T-cell (primary cell): ENCODE measurements around the gene CELF2. TPM values are rescaled to one million over a fixed set of nuclear protein-coding genes. Genes with fewer than 3 reads are reported as not detected.

ENCODE experiments used
- ATAC-seq, 4 experiments: fragments of 200-7000 bp in 3 of 4; fragments of 150-1000 bp in 1 of 4; cut with Tn5 transposase; replicated peaks in 1 of 4; 1 replicate in 3 of 4; 2 replicates in 1 of 4; pipeline ENCODE4 v1.10.0; 2021; ENCODE audit warnings: moderate library complexity in 3 of 4, mild to moderate bottlenecking in 2 of 4, moderate number of reproducible peaks in 1 of 4
- CTCF ChIA-PET, 2 donors: fragments of 300-600 bp; sonication (Branson Sonifier 250); formaldehyde crosslinking; loops; one replicate each; lab custom pipeline; 2022; ENCODE audit warnings: antibody characterized with exemption in 2 of 2; lab: Charles Lee
- POLR2A ChIA-PET, 2 donors: fragments of 300-600 bp; sonication (Branson Sonifier 250); formaldehyde crosslinking; loops; one replicate each; lab custom pipeline; 2022; ENCODE audit warnings: antibody characterized with exemption in 2 of 2; lab: Charles Lee
- DNase-seq, 35 experiments: peaks; one replicate each; pipeline versions ENCODE4 v3.0.0 to v3.0.0-alpha.2; 2013 to 2023
- H3K27ac ChIP-seq: one replicate; pipeline ENCODE4 v1.5.1; 2013; ENCODE audit warnings: low read length
- H3K27me3 ChIP-seq, 2 experiments: replicated peaks in 1 of 2; 1 replicate in 1 of 2; 2 replicates in 1 of 2; pipeline versions ENCODE4 v1.6.1 to v1.7.0; 2013; ENCODE audit warnings: low read length in 1 of 2, mixed read lengths in 1 of 2; ENCODE audit not compliant: control insufficient read depth in 2 of 2, insufficient read depth in 2 of 2; ENCODE audit errors: extremely low read depth in 1 of 2
- H3K36me3 ChIP-seq, 2 donors: 1 replicate in 1 of 2; 2 replicates in 1 of 2; pipeline versions ENCODE4 v1.6.1 to v1.7.0; 2013; ENCODE audit warnings: low read length in 1 of 2; ENCODE audit not compliant: control insufficient read depth in 2 of 2, insufficient read depth in 1 of 2; ENCODE audit errors: extremely low read depth in 1 of 2
- H3K4me1 ChIP-seq, 2 experiments: 1 replicate in 1 of 2; 2 replicates in 1 of 2; pipeline versions ENCODE4 v1.6.1 to v1.7.0; 2013; ENCODE audit warnings: low read length in 2 of 2, mixed read lengths in 1 of 2; ENCODE audit not compliant: insufficient read depth in 2 of 2, control insufficient read depth in 1 of 2; ENCODE audit errors: extremely low read depth in 1 of 2
- H3K4me3 ChIP-seq, 2 donors: 1 replicate in 1 of 2; 2 replicates in 1 of 2; pipeline versions ENCODE4 v1.5.1 to v1.7.0; 2013; ENCODE audit warnings: mild to moderate bottlenecking in 2 of 2, low read length in 1 of 2, moderate library complexity in 1 of 2; ENCODE audit not compliant: control insufficient read depth in 1 of 2; ENCODE audit errors: extremely low read depth in 1 of 2
- H3K9me3 ChIP-seq: 2 replicates; pipeline ENCODE4 v1.7.0; 2013
- H3K27ac Mint-ChIP-seq, 2 donors: one replicate each; pipeline ENCODE4 v1.8.0; 2020 to 2021; ENCODE audit warnings: mild to moderate bottlenecking in 2 of 2, mixed read lengths in 2 of 2
- H3K27me3 Mint-ChIP-seq, 2 donors: one replicate each; pipeline ENCODE4 v1.8.0; 2021 to 2022; ENCODE audit warnings: mixed read lengths in 2 of 2
- H3K36me3 Mint-ChIP-seq: one replicate; pipeline ENCODE4 v1.8.0; 2021; ENCODE audit warnings: mixed read lengths
- H3K4me1 Mint-ChIP-seq, 3 donors: one replicate each; pipeline ENCODE4 v1.8.0; 2020 to 2022; ENCODE audit warnings: mixed read lengths in 3 of 3, mild to moderate bottlenecking in 1 of 3
- H3K4me3 Mint-ChIP-seq, 3 donors: one replicate each; pipeline ENCODE4 v1.8.0; 2020 to 2022; ENCODE audit warnings: mild to moderate bottlenecking in 3 of 3, mixed read lengths in 3 of 3, moderate library complexity in 3 of 3
- H3K9me3 Mint-ChIP-seq, 3 donors: one replicate each; pipeline ENCODE4 v1.8.0; 2020 to 2022; ENCODE audit warnings: mixed read lengths in 3 of 3
- WGBS: methylation state at CpG from one replicate; pipeline ENCODE4 v1.1.5; 2013; ENCODE audit warnings: missing lambda C conversion rate; ENCODE audit not compliant: insufficient coverage; 5-methylcytosine and 5-hydroxymethylcytosine counted together
- total RNA-seq, 35 experiments: library from RNA in 6 of 35; stranded (reverse) in 6 of 35; fragments of 120-200 nt in 1 of 35; gene quantifications; one replicate each; pipeline versions ENCODE4 v1.2.1 to v1.2.4 and lab custom pipeline; 2013 to 2026

The CELF2 gene
- total RNA-seq, 5 donors from 2014 or later (not counting 1 experiment from before 2014, with no cell fraction given): 149 to 225 (median 166) TPM

DNA sequence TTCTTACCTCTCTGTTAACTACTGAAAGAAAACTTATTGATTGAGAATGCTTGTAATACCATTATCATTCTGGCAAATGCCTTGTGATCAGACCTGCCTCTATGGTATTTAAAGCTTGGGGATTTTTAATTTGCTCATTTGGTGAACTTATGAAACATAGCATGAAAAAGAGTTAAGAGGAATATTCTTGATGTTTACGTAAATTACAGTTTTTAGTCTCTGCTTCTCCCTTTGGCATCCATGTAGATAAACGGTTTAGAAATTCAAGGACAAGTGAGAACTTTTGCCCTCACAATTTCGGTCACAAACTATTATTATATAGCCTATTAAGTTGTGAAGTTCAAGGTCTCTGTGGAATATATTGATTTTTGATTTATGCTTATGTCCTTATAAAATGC is 11.2 kb upstream of the CELF2 start:
- Histone ChIP-seq H3K36me3 (no peaks in the 10 kb centered on the region), H3K27me3 (peaks cover 0 to 18% of the 10 kb centered on the region in 2 experiments), H3K9me3 (no peaks in the 10 kb centered on the region), H3K4me3 (no peak overlapping the region), H3K4me1 (peaks cover 0 to 5% of the 10 kb centered on the region in 2 experiments), H3K27ac (no peak overlapping the region)
- no peak for DNase-seq
- Mint-ChIP-seq H3K9me3 (no peaks in the 10 kb centered on the region), H3K36me3 (peaks cover 3% of the 10 kb centered on the region), H3K27me3 (peaks cover 54 to 65% of the 10 kb centered on the region in 2 donors), H3K4me1 (peaks cover 15 to 23% (median 21%) of the 10 kb centered on the region in 3 donors), H3K27ac (no peak overlapping the region), H3K4me3 (no peak overlapping the region)
- CTCF ChIA-PET: no interaction called here
- no peak for ATAC-seq
- 80% methylated on average over 1 of the region's 3 CpGs for WGBS
- POLR2A ChIA-PET: no interaction called here

DNA sequence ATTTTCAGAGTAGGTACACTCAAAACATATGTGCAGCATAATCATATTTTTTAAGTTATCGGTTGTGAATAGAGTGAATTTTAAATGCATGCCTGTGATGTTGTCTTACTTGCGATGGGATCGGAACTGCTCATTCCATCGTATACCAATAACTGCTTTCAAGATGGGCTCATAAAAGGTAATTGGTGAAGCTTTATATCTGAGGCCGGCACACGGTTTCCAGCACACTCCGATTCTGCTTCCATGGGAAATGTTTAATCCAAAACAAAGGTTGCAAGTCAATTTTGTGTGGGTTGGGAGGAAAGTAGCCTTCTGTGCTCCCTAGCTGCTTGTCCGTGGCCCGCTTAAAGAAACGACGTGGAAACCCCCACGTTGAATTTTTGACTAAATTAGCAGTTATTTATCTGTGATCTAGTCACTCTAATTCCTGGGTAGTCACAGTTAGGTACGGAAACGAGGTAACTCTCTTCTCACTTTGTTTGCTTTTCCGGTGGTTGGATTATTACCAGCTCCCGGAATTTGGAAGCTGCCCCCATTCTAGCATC is 10.1 kb upstream of the CELF2 start:
- Mint-ChIP-seq H3K27me3 (peaks cover 60 to 76% of the 10 kb centered on the region in 2 donors), H3K4me3 (no peak overlapping the region), H3K9me3 (no peaks in the 10 kb centered on the region), H3K27ac (no peak overlapping the region), H3K4me1 (peaks cover 15 to 23% (median 21%) of the 10 kb centered on the region in 3 donors), H3K36me3 (peaks cover 3% of the 10 kb centered on the region)
- DNase-seq: no peak
- Histone ChIP-seq H3K4me1 (peaks cover 0 to 5% of the 10 kb centered on the region in 2 experiments), H3K27ac (no peak overlapping the region), H3K27me3 (peaks cover 0 to 21% of the 10 kb centered on the region in 2 experiments), H3K9me3 (no peaks in the 10 kb centered on the region), H3K4me3 (no peak overlapping the region), H3K36me3 (no peaks in the 10 kb centered on the region)
- ChIA-PET POLR2A (no interaction called here), CTCF (no interaction called here)
- WGBS: 86% methylated on average over 12 of the region's 16 CpGs
- no peak for ATAC-seq

DNA sequence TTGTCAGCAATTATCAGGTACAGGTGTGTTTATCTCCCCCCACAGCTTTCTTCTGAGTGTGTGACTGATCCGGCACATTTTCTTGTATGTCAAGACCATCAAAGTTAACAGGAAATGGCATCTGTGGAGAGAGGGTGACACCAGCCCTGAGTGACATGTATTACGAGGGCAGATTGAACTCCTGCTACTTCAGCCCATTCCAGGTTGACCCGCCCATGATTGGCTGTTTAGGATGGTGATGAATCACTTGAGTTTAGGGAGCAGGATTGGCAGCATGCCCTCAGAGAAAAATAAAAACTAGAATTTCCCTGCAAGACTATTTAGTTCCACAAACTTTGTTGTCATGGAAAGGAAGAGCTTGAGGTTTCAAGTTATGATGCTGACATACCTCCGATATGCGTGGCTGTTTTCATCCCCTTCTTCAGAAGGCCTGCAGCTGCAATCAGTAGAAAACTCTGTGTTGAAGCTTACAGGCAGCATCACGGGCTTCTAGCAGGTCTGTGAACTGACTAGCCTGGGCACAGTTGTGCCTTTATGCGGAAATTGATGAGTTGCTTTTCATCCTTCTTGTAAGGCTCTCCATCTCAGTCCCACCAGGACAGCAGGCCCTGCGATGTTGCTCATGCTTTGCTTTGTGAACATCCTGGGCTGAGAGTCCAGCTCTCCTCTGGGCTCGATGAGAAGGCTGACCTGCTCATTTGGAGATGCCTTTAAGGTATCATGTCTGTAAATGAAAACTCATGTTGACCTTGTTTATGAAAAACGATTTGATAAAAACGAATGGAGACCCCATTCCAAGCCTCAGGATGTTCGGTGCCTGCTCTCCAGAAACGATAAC is 8.0 kb upstream of the CELF2 start:
- POLR2A ChIA-PET: no interaction called here

DNA sequence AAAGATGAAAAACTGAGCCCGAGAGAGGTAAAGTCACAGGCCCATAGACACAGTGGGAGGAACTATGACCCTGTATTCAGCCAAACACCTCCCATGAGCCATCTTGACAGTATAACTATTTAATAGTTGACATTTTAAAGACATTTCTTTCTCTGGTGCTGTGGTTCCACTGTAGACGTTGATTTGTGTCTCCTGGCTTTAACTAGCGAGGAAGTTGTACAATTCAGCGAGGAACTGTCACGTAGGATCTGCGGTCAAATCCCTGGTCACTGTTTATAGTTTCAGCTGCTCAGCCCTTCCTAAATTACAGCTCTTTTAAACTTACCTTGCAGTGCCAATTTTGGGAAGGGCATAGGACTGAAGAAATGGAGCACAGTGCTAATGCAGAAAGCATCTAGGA is 7.1 kb upstream of the CELF2 start:
- H3K36me3 ChIP-seq: no peaks in the 10 kb centered on the region
- H3K9me3 Mint-ChIP-seq: no peaks in the 10 kb centered on the region
- no peak for ATAC-seq
- H3K9me3 ChIP-seq: no peaks in the 10 kb centered on the region
- ChIA-PET CTCF (no interaction called here), POLR2A (no interaction called here)
- WGBS: 100% methylated on average over 5 of the region's 6 CpGs
- no peak overlapping the region for H3K27ac ChIP-seq
- H3K27me3 Mint-ChIP-seq: peaks cover 75 to 93% of the 10 kb centered on the region in 2 donors
- H3K4me3 ChIP-seq: no peak overlapping the region
- peaks cover 0 to 29% of the 10 kb centered on the region in 2 experiments for H3K27me3 ChIP-seq
- H3K27ac Mint-ChIP-seq: no peak overlapping the region
- DNase-seq: no peak
- H3K4me1 ChIP-seq: peaks cover 0 to 5% of the 10 kb centered on the region in 2 experiments
- H3K36me3 Mint-ChIP-seq: peaks cover 3% of the 10 kb centered on the region
- no peak overlapping the region for H3K4me3 Mint-ChIP-seq
- peaks cover 17 to 30% (median 21%) of the 10 kb centered on the region in 3 donors for H3K4me1 Mint-ChIP-seq

More for the DNA sequence above, 8.0 kb upstream of the CELF2 start:
- peaks cover 3% of the 10 kb centered on the region for H3K36me3 Mint-ChIP-seq
- WGBS: 59% methylated on average over 11 of the region's 13 CpGs
- peak overlapping the region in 1 of 2 donors; percentile 0 for H3K4me3 ChIP-seq
- no peaks in the 10 kb centered on the region for H3K9me3 Mint-ChIP-seq
- no peak overlapping the region for H3K4me3 Mint-ChIP-seq
- ATAC-seq (peak in 3 of 4 experiments; percentile 32 to 86 (median 64)), DNase-seq (peak in 16 of 35 experiments; percentile 4 to 75 (median 22))
- peaks cover 0 to 26% of the 10 kb centered on the region in 2 experiments for H3K27me3 ChIP-seq
- no peak overlapping the region for H3K27ac ChIP-seq
- H3K9me3 ChIP-seq: no peaks in the 10 kb centered on the region
- H3K4me1 ChIP-seq: peaks cover 0 to 5% of the 10 kb centered on the region in 2 experiments
- CTCF ChIA-PET: no interaction called here
- peaks cover 76 to 92% of the 10 kb centered on the region in 2 donors for H3K27me3 Mint-ChIP-seq
- no peak overlapping the region for H3K27ac Mint-ChIP-seq
- H3K36me3 ChIP-seq: no peaks in the 10 kb centered on the region
- H3K4me1 Mint-ChIP-seq: peaks cover 17 to 30% (median 21%) of the 10 kb centered on the region in 3 donors

DNA sequence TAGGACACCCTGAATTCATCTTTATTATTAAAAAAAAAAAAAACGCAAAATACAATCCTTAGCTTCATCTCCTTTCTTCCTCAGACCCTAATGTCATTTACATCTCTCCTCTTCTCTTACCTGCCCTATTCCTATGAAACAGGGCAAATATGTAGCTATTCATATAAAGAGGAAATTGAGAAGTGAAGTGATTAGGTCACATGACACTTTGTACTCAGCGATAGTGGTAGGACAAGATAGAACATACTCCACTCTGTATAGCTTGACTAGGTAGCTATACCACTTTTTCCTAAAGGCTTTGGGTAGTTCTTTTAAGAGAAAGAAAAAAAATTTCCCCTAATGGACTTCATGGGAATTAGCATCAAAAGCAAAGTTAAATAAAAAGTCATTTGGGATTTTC is 6.2 kb upstream of the CELF2 start:
- no peak overlapping the region for H3K27ac Mint-ChIP-seq
- no peaks in the 10 kb centered on the region for H3K36me3 ChIP-seq
- no peaks in the 10 kb centered on the region for H3K9me3 ChIP-seq
- no peak overlapping the region for H3K27ac ChIP-seq
- DNase-seq (no peak), ATAC-seq (no peak)
- POLR2A ChIA-PET: interaction anchor here in 1 of 2 donors (0.7 kb wide), 1 partner anchor 309 kb away, joined by 7 read pairs; no protein-coding TSS in a partner anchor
- H3K36me3 Mint-ChIP-seq: peaks cover 3% of the 10 kb centered on the region
- H3K4me1 Mint-ChIP-seq: peaks cover 17 to 30% (median 21%) of the 10 kb centered on the region in 3 donors
- no peaks in the 10 kb centered on the region for H3K9me3 Mint-ChIP-seq
- CTCF ChIA-PET: interaction anchor here in 1 of 2 donors (0.7 kb wide), 1 partner anchor 13 kb away, joined by 4 read pairs; no protein-coding TSS in a partner anchor
- no CpG with 5 or more reads among the region's 2 CpGs for WGBS
- no peak overlapping the region for H3K4me3 ChIP-seq
- H3K27me3 Mint-ChIP-seq: peaks cover 69 to 91% of the 10 kb centered on the region in 2 donors
- no peak overlapping the region for H3K4me3 Mint-ChIP-seq
- H3K27me3 ChIP-seq: peaks cover 0 to 29% of the 10 kb centered on the region in 2 experiments
- H3K4me1 ChIP-seq: peaks cover 0 to 5% of the 10 kb centered on the region in 2 experiments

DNA sequence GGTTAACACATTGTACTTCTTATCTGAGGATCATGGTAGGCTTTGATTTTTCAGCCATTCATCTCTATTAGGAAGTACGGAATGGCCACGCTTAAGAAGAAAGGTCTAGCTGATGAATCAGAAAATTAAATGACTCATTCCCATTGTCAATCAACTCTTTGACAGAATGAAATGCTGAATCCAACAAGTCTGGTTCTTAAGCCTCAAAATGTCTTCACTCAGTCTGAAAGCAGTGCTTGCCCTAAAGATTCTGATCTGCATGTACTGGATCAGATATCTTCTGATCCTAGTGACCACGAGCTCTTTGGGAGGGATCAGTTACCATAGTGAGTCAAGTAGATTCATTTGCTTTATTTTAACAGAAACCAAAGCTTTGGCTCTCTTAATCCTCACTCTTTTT is 5.7 kb upstream of the CELF2 start:
- ChIA-PET CTCF (interaction anchor here in 1 of 2 donors (0.7 kb wide), 1 partner anchor 13 kb away, joined by 4 read pairs; no protein-coding TSS in a partner anchor), POLR2A (interaction anchor here in 1 of 2 donors (0.7 kb wide), 1 partner anchor 309 kb away, joined by 7 read pairs; no protein-coding TSS in a partner anchor)
- no peak overlapping the region for H3K4me3 Mint-ChIP-seq
- H3K4me3 ChIP-seq: no peak overlapping the region
- peaks cover 68 to 91% of the 10 kb centered on the region in 2 donors for H3K27me3 Mint-ChIP-seq
- H3K4me1 Mint-ChIP-seq: peaks cover 17 to 30% (median 23%) of the 10 kb centered on the region in 3 donors
- H3K4me1 ChIP-seq: peaks cover 0 to 5% of the 10 kb centered on the region in 2 experiments
- no peaks in the 10 kb centered on the region for H3K9me3 Mint-ChIP-seq
- no peaks in the 10 kb centered on the region for H3K9me3 ChIP-seq
- ATAC-seq (no peak), DNase-seq (no peak)
- H3K36me3 Mint-ChIP-seq: peaks cover 3% of the 10 kb centered on the region
- H3K36me3 ChIP-seq: no peaks in the 10 kb centered on the region
- H3K27ac ChIP-seq: no peak overlapping the region
- no peak overlapping the region for H3K27ac Mint-ChIP-seq
- peaks cover 0 to 29% of the 10 kb centered on the region in 2 experiments for H3K27me3 ChIP-seq
- WGBS: no CpG with 5 or more reads among the region's 3 CpGs
